GM19438 (cell line): ENCODE results near the gene KIRREL1.

Experiments
- ATAC-seq: cut with Tn5 transposase; IDR thresholded peaks from one replicate; pipeline ENCODE4 v1.9.1; 2021; ENCODE audit warnings: low read depth; ENCODE audit not compliant: unreplicated experiment

Gene KIRREL1

DNA sequence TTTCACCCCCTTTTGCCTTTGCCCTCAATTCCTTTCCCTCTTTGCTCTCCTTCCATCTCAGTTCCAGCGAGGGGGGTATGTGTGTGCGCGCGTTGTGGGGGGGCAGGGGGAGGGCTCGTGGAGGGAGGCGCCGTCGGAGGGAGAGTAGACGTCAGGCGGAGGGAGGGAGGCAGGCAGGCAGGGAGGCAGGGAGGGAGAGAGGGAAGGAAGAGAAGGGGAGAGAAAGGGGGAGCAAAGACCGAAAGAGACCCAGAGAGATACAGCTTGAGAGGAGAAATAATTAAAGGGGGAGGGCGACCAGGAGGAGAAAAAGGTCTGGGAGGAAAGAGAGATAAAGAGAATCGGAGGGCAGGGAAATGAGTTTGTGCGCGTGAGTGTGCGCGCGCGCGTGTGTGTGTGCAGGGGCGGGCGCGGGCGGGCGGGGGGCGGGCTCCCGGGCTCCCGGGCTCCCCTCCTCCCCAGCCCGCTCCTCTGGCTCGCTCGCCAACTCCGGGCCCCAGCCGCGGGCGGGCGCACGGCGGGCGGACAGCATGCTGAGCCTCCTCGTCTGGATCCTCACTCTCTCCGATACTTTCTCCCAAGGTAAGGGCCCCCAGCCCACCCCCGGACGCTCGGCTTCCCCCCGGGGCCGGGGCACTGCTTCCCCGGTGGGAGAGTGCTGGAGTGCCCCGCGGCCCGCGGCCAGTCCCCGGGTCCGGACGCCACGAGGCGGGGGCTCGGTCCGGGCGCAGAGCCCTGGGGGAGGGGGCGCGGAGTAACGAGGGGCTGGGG, at the start of gene KIRREL1:
TSS of gene KIRREL1 (plus strand) at position 499 of the 771 bp plus-strand sequence. CDS start at position 531, 32 bp downstream.
- no peak for ATAC-seq

DNA sequence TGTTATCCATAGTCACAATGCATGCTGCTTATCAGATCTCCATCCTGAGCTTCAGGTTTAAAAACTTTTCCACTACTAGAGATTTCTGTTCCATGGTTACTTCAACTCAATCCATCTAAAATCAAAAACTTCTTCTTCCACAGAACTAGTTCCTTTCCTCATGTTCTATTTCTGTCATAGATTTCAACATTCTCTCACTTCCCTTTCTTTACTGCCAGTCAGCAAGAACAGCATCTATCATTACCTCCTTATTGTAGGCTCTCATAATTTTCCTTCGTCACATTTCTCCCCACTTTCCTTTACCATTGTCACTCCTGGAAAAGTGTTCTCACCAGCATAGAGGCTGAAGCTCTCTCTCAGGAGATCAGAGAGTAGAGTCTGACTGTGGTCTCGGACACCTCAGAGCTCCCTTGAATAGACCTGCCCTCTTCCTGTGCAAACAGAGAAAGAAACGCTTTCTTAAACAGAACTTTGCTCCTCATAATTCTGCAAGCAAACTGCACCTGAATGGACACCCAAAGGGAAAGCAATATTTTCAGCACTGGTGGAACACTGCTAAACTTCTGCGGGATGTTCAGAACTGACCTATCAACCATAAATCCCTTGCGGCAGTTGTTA, 48.7 kb upstream of the KIRREL1 start:
- no peak for ATAC-seq

DNA sequence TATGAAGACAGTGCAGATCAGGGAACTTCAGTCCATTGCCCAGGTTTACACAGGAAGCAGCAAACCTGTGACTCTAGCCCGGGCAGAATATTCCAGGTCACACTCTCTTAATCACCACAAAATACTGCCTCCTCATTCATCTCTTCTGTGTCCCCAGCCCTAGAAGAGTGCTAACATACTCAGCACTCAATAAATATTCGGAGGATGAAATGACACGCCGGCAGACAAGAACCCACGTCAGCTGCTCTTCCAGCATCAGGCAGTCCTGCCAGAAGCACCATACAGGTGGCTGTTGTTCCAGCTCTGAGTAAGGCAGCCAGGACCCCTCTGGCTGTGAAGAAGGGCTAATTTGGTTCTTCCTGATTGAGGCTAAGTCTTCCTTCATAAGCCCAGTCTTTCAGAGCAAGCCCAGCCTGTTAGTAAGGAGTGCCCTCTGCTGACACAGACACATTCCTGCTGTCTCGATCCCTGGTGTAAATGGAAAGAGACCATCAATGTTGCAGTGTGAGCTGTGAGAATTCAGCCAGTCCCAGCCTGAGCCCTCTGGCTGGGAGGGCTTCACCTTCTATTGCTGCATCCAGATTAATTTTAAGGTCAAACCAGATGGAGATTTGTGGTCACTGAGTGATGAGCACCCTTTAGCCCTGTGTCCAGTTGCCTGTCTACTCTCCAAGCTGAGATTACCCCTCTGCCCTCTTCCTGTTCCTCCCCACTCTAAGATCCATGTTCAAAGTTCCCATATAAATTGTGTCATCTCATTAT, 45.0 kb upstream of the KIRREL1 start:
- no peak for ATAC-seq

DNA sequence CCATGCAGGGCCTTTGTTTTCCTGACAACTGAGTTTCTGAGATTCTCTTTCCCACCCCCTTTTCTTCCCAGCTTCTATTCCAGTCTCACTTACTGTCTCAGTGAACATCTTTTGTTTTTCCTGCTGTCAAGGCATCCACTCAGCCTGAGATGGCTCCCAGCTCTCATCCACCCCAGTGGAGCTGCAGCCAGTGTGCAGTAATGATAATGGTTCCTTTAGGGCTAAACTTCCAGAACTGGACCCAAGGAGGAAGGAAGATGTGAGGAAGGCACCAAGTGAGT, 44.4 kb upstream of the KIRREL1 start:
- no peak for ATAC-seq

DNA sequence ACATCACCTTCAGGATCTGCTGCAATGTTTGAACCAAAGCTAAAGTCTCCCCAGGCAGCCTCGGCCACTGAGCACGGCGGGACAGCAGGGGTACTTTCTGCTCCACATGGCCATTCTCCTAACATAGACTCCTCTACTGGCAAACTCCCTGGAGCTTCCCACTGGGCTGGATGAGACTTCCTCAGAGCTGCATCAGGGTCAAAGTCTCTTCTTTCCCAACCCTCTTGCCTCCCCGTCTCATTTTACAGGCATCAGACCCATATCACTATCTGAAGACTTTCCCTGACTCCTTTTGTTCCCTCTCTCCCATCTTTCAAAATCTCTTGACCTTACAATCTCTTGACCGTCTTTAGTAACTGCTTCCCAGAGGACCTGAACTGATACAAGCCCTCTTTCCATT, 42.2 kb upstream of the KIRREL1 start:
- ATAC-seq, result no peak

DNA sequence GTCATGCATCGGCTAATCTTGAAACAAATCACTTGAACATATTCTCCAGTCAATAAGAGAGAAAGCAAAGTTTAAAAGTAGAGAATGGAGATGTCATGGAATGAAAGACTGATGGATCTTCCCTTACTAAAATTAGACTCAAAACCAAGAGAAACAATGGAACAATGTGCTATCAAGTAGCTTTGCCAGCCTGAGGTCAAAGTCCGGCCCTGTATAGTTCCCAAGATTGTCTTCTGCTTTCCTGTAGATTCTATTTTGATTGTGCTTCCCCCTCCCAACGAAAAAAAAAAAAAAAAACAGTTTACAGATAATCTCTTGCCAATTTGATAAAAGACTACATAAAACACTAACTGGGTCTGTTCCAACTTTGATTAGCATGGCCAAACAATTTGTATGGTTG, 40.8 kb upstream of the KIRREL1 start:
- ATAC-seq, result no peak

DNA sequence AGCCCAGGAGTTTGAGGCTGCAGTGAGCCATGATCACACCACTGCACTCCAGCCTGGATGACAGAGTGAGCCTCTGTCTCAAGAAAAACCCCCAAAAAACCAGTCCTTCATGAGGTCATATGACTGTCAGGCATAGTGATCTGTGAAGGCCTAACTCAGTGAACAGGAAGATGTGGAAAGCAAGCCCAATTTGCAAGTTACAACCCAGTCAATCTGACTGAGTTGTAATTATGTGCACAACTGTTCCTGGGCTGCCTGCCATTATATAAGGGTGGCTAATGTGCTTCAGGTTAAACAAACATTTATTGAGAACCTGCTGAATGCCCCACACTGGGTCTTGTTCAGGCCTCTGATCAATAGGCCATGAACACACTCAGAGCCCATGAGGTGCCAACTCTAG, 38.2 kb upstream of the KIRREL1 start:
- ATAC-seq, result no peak

DNA sequence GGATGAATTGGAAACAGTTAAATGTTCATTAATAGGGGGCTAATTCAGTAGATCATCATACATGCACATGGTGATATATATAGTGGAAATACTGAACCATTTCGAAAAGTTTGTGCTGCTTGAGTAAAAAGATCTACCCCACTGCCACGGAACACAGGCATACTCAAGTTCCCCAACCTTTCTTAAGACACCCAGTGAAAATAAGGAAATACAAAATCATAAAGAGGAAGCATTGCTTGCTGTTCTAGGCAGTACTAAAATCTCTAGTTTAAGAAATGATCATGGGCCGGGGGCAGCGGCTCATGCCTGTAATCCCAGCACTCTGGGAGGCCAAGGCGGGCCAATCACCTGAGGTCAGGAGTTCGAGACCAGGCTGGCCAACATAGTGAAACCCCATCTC, 37.6 kb upstream of the KIRREL1 start:
- no peak for ATAC-seq

DNA sequence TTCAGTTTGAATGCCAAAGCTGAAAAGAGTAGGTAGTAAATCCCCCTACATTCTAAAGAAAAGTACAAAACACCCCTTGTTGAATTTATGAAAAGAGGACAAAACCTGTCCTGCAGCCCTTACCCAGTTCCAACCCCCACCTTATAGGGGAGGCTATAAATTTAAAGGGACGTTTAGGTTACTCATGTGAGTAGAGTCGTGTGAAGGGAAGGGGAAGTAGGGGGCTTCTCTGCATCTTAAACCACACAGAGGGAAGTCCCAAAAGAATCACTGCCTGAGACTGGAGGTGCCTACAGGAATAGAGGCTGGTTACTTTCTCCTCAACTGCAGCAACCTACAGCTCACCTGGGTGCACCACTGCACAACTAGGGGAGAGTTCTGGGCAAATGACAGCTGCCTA, 36.7 kb upstream of the KIRREL1 start:
- ATAC-seq, result no peak

DNA sequence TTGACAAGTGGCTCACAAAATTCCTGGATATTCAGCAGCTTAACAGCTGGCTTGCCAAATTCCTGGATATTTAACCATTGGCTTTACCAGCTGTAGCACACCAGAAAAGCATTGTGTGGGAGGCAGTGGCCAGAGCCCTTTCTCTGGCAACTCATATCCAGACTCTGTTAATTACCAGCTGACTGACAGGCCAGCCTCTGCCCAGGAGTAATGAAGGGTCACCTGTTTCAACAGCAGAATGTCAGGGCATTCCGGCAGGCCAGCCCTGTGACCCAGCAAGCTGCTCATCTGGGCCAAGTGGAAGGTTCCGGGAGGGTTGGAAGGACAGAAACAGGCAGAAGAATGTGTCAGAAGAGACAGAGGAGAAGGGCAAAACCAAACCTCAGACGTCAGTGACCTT, 35.2 kb upstream of the KIRREL1 start:
- ATAC-seq, result no peak

DNA sequence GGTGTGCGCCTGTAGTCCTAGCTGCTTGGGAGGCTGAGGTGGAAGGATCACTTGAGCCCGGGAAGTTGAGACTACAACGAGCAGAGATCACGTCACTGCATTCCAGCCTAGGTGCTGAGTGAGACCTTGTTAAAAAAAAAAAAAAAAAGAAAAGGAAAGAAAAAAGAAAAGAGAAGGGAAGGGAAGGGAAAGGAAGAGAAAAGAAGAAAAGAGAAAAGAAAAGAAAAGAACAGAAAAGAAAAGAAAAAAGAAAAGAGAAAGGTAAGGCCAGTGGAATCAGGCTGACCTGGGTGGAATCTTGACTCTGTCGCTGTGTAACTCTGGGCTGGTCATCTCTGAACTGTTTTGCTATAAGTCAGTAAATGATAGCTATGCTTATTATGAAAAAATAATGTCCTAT, 33.7 kb upstream of the KIRREL1 start:
- ATAC-seq, result no peak

DNA sequence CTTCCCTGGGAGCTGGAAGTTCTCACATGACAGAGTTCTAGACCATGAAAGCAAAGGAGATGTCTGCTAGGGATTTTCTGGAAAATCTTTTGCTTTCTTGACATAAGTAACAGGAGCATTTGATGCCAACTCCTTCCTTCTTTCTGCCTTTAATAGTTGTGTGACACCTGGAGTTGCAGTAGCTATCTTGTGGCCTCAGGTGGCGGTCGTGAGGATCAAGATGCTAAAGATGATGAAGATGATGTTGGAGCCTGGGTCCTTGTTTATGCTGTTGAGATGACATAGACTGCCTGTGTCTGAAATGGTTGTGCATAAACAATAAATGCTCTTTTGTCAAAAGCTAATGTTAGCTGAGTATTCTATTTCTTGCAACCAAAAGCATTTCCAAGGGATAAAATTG, 32.7 kb upstream of the KIRREL1 start:
- no peak for ATAC-seq

DNA sequence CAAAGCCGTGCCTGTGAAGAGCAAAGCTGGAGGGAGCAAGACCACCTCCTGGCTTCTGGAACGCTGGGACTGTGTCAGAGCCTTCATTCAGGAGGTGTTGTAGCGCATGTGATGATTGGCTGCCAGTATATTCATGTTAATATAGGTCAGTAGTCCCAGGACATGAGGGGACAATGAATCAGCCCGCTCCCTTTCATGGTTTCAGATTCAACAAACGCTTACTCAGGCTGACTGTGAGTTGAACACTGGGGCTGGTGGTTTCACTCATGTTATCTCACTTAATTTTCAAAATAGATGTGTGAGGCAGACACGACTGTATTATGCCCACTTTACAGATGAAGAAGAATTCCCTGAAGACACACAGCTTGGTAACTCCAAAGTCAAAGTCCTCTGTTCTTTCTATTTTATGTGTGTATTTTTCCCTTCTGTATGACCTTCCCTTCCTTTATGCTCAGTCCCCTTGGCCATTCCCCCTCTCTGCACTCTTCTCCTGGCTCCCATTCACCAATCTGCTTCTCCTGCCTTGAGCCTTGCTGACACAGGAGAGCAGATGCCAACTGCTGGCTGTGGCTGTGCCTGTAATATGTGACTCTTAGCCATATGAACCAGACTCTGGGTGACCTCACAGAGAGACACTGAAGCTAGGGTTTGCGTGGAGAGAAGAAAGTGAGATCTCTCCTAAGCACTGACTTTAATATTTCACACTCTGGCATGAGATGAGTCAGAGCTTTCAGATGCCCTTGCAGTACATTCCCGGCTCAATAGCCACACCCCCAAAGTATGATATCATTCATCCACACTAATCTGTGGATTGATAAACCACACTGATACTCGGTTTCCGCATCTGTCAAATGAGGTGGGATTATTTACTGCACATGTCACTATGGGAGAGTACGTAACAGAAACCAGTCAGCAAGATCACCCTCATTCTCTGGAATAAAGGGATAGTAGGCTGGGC, 31.4 kb upstream of the KIRREL1 start:
- no peak for ATAC-seq

DNA sequence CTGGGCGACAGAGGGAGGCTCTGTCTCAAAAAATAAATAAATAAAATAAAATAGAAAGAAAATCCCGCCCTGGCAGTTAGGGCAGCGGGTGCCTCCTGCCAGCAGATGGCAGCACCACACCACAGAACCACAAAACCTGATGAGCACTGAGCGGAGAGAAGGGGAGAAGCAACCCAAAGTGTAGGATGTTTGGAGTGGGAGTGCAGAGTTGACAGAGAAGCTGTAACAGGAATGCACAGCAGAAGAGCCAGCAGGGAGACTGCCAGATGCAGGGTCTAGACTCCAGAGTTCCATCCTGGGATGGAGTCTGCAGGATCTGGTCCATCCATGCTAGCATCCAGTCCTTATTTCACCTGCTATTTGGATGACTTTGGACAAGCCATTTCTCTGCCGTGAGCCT, 29.7 kb upstream of the KIRREL1 start:
- no peak for ATAC-seq

DNA sequence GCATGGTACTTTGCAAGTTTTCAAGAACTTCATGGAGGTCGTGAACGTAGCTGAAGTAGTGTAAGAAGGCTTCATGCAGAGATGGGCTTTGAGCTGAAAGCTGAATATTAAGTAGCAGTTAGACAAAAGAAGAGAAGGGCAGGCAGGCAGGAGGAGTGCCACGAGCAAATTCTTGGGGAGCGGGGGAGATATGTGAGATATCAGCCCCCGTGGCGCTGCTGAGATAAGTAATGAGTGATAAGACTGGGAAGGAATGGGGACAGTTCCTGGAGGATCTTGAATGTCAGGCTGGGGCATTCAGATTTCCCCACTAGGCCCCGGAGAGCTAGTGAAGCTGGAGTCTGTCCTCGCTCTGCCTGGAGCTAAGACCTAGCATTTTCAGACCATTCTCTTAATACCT, 27.9 kb upstream of the KIRREL1 start:
- no peak for ATAC-seq

DNA sequence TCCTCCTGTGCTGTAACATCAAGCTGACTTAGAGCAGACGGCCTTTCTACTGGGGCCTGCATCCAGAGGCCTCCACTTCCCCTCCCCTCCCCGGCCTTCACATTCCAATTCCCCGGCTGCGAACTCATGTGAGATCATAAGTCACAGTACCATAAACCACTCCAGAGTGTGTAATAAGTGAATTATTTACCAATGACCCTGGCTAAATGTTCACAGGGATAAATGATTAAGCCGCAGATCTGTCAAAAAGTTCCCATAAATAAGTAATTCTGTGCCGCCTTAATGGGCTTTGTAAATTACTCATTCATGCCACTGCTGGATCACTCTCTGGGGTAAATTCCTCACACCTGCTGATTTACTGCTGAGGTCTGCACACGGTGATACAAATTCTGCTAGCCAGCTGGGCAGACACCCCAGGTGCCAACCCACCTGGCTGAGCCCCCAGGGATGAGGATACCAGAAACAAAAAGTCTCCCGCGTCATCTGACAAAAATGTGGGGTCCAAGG, 27.4 kb upstream of the KIRREL1 start:
- ATAC-seq, result no peak

DNA sequence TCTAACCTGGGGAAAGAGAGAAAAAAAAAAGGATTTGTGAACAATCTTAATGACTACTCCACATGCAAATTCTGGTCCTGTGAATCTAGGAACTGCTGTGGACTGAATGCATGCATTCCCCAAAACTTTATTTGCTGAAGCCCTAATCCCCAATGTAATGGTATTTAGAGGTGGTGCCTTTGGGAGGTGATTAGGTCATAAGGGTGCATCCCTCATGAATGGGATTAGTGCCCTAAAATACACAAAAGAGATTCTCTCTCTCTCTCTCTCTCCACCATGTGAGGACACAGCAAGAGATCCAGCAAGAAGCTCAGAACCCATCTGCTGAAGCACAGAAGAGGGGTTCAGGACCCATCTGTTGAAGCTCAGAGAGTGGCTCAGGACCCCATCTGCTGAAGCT, 26.2 kb upstream of the KIRREL1 start:
- no peak for ATAC-seq

DNA sequence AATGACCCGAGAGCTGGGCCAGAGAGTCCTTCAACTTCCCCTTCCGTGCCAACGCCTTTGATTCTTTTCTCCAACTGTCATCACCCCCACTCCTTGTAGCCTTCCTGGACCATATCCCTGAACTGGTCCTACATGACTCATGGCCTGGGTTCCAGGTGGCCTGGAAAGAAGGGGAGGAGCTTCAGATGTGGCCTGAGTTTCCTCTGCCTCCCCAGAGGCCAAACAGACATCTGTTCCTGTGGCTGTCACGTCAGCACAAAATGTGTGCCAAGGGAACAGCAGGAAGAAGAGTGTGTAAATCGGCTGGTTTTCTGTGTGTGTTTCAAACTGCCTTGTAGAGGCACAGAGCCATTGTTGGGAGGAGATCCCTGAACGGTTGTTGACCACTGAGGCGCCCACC, 24.9 kb upstream of the KIRREL1 start:
- ATAC-seq, result no peak

DNA sequence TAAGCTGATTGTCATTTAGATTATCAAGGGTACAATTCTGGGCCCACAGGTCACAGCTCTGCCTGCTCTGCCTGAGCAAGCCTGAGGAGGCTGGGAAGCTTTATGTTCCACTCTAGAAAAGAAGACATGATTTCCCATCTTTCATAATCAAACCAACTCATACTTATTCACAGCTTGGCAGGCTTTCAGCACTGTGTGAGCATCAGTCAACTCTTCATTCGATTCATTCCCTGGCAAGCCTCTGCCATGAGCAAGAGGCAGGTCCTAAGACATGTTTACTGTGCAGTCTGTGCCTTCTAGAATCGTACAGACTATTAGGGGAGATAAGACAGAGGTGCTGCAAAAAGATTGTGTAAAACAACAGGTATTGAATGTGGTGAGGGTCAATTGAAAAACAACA, 24.5 kb upstream of the KIRREL1 start:
- ATAC-seq, result no peak

DNA sequence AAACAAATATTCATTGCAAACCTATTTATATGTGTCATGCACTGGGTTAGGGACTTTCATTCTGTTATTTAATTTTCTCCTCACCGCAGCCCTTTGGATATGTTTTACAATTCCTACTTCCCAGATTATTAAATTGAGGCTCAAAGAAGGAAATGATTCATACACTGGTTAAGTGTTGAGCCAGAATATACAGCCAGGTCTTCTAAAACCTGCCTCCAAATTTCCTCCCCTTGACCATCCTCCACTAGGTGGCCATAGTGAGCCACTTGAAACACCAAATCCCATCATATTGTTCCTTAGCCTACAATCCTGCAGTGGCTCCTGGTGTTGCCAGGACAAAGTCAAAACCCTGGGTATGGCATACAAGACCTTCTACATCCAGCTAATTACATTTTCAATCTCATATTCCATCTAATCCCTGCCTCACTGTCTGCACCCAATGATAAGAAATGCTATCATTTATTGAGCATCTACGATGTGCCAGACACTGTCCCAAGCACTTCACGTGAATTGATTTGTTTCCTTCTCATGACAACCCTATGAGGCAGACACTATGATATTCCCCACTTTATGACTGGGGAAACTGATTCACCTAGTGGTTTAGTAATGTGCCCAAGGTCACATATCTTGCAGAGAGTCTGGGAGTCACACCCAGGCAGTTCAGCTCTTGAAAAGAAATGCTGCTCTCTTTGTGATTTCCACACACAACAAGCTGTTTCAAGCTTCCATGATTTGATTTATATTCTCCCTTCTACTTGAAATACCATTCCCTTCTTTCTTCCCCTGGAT, 23.6 kb upstream of the KIRREL1 start:
- ATAC-seq, result no peak
